Activated T-helper 1 cell treated with anti-CD3 and anti-CD28 coated beads, Interleukin-12 subunit alpha, Interleukin-12 subunit beta, Interleukin-2, Interleukin-4 antibody, amounts not matched to agents 30 ng/mL and 10 ng/mL and 1 ng/mL, durations not matched to agents 14 hours and 24 hours and 36 hours (primary cell): Measurements from ENCODE around the gene TNFRSF18. TPM values are rescaled to one million over a fixed set of nuclear protein-coding genes. Genes with fewer than 3 reads are reported as not detected.
A peak's percentile ranks its signal among the peaks of the same experiment; 100 is the strongest.
"Not testable (repeated sequence)": the region's sequence is repeated elsewhere in the genome, so short reads cannot be mapped to it uniquely, and the experiment has no call there.

Experiments
- DNase-seq: peaks from one replicate; pipeline ENCODE4 v3.0.0; 2021; ENCODE audit warnings: low spot score
- H3K27ac Mint-ChIP-seq: one replicate; pipeline ENCODE4 v1.8.0; 2021; ENCODE audit warnings: mild to moderate bottlenecking, mixed read lengths
- H3K27me3 Mint-ChIP-seq: one replicate; pipeline ENCODE4 v1.8.0; 2022; ENCODE audit warnings: mild to moderate bottlenecking, moderate library complexity, mixed read lengths; ENCODE audit not compliant: insufficient read depth
- H3K36me3 Mint-ChIP-seq: one replicate; pipeline ENCODE4 v1.8.0; 2021; ENCODE audit warnings: low read depth, mixed read lengths
- H3K4me1 Mint-ChIP-seq: one replicate; pipeline ENCODE4 v1.8.0; 2021; ENCODE audit warnings: low read depth, mixed read lengths
- H3K4me3 Mint-ChIP-seq: one replicate; pipeline ENCODE4 v1.8.0; 2021; ENCODE audit warnings: mild to moderate bottlenecking, moderate library complexity, mixed read lengths
- H3K9me3 Mint-ChIP-seq: one replicate; pipeline ENCODE4 v1.8.0; 2021; ENCODE audit warnings: mixed read lengths
- intact Hi-C: fragments of 100-400 bp; cut with micrococcal nuclease; formaldehyde crosslinking; loops from one replicate; pipeline ENCODE4 v1.15.1; 2024
- total RNA-seq: library from RNA; stranded (reverse); gene quantifications from 2 replicates; pipeline ENCODE4 v1.2.3, GENCODE V29; 2022

TNFRSF18 gene
- total RNA-seq, 1 donor from 2014 or later = 356 TPM

GRCh38 chr1:1176931-1177330 is 29.5 kb downstream of the TNFRSF18 start:
- Mint-ChIP-seq H3K36me3 (no peaks in the 10 kb centered on the region), H3K9me3 (no peaks in the 10 kb centered on the region), H3K27me3 (peaks cover 7% of the 10 kb centered on the region), H3K4me1 (peaks cover 5% of the 10 kb centered on the region), H3K4me3 (no peak overlapping the region), H3K27ac (no peak overlapping the region)
- intact Hi-C loops = no loop called here
- no peak for DNase-seq

- H3K9me3 Mint-ChIP-seq, intact Hi-C loops, H3K36me3 Mint-ChIP-seq, H3K4me3 Mint-ChIP-seq, H3K27ac Mint-ChIP-seq, DNase-seq, H3K27me3 Mint-ChIP-seq, H3K4me1 Mint-ChIP-seq: not testable (repeated sequence)
These were observed 30.2 kb downstream of the TNFRSF18 start for GRCh38 chr1:1176063-1176761.

- intact Hi-C loops = no loop called here
- Mint-ChIP-seq H3K9me3 (no peaks in the 10 kb centered on the region), H3K27me3 (peaks cover 5% of the 10 kb centered on the region), H3K4me3 (no peak overlapping the region), H3K4me1 (peaks cover 6% of the 10 kb centered on the region), H3K36me3 (no peaks in the 10 kb centered on the region), H3K27ac (no peak overlapping the region)
- no peak for DNase-seq
These were observed 30.9 kb downstream of the TNFRSF18 start for GRCh38 chr1:1175221-1176062.

- Mint-ChIP-seq H3K36me3 (no peaks in the 10 kb centered on the region), H3K4me1 (peaks cover 12% of the 10 kb centered on the region), H3K9me3 (no peaks in the 10 kb centered on the region), H3K27ac (no peak within 1 kb of the TSS), H3K27me3 (peaks cover 10% of the 10 kb centered on the region), H3K4me3 (peak within 1 kb of the TSS; percentile 39)
- peak; percentile 66 for DNase-seq
- intact Hi-C loops = no loop called here
These were observed 32.5 kb downstream of the TNFRSF18 start, which contains the start of gene TTLL10 for GRCh38 chr1:1173793-1174415. TSS of gene TTLL10 (plus strand) at chr1:1173880. CDS start at chr1:1179216, 5,336 bp downstream.

GRCh38 chr1:1173061-1173792 is 33.2 kb downstream of the TNFRSF18 start:
- DNase-seq = no peak
- H3K9me3 Mint-ChIP-seq = no peaks in the 10 kb centered on the region
- H3K36me3 Mint-ChIP-seq = no peaks in the 10 kb centered on the region
- peak overlapping the region; percentile 39 for H3K4me3 Mint-ChIP-seq
- peaks cover 12% of the 10 kb centered on the region for H3K4me1 Mint-ChIP-seq
- intact Hi-C loops = no loop called here
- peaks cover 10% of the 10 kb centered on the region for H3K27me3 Mint-ChIP-seq
- H3K27ac Mint-ChIP-seq = no peak overlapping the region

- intact Hi-C loops = no loop called here
- H3K27ac Mint-ChIP-seq = no peak overlapping the region
- peaks cover 10% of the 10 kb centered on the region for H3K27me3 Mint-ChIP-seq
- peaks cover 12% of the 10 kb centered on the region for H3K4me1 Mint-ChIP-seq
- H3K4me3 Mint-ChIP-seq = no peak overlapping the region
- no peaks in the 10 kb centered on the region for H3K9me3 Mint-ChIP-seq
- H3K36me3 Mint-ChIP-seq = no peaks in the 10 kb centered on the region
- no peak for DNase-seq
These were observed 34.6 kb downstream of the TNFRSF18 start for GRCh38 chr1:1171546-1172340.

GRCh38 chr1:1171161-1171545 is 35.2 kb downstream of the TNFRSF18 start:
- Mint-ChIP-seq H3K4me3 (no peak overlapping the region), H3K27ac (no peak overlapping the region), H3K27me3 (peaks cover 10% of the 10 kb centered on the region), H3K9me3 (no peaks in the 10 kb centered on the region), H3K4me1 (peaks cover 12% of the 10 kb centered on the region), H3K36me3 (no peaks in the 10 kb centered on the region)
- intact Hi-C loops = no loop called here
- DNase-seq = no peak

- peak overlapping the region; percentile 61 for H3K27ac Mint-ChIP-seq
- H3K4me1 Mint-ChIP-seq = peaks cover 12% of the 10 kb centered on the region
- peaks cover 10% of the 10 kb centered on the region for H3K27me3 Mint-ChIP-seq
- no peak overlapping the region for H3K4me3 Mint-ChIP-seq
- no peak for DNase-seq
- H3K36me3 Mint-ChIP-seq = no peaks in the 10 kb centered on the region
- intact Hi-C loops = no loop called here
- H3K9me3 Mint-ChIP-seq = no peaks in the 10 kb centered on the region
These were observed 35.9 kb downstream of the TNFRSF18 start for GRCh38 chr1:1170215-1171091.

GRCh38 chr1:1169429-1170214 is 36.8 kb downstream of the TNFRSF18 start:
- peaks cover 12% of the 10 kb centered on the region for H3K4me1 Mint-ChIP-seq
- H3K27me3 Mint-ChIP-seq = peaks cover 8% of the 10 kb centered on the region
- H3K9me3 Mint-ChIP-seq = no peaks in the 10 kb centered on the region
- no peak for DNase-seq
- H3K27ac Mint-ChIP-seq = no peak overlapping the region
- H3K4me3 Mint-ChIP-seq = no peak overlapping the region
- intact Hi-C loops = no loop called here
- no peaks in the 10 kb centered on the region for H3K36me3 Mint-ChIP-seq

GRCh38 chr1:1168451-1169411 is 37.7 kb downstream of the TNFRSF18 start:
- no peak for DNase-seq
- no peaks in the 10 kb centered on the region for H3K9me3 Mint-ChIP-seq
- intact Hi-C loops = no loop called here
- peaks cover 8% of the 10 kb centered on the region for H3K27me3 Mint-ChIP-seq
- no peaks in the 10 kb centered on the region for H3K36me3 Mint-ChIP-seq
- H3K4me1 Mint-ChIP-seq = peaks cover 12% of the 10 kb centered on the region
- H3K27ac Mint-ChIP-seq = no peak overlapping the region
- no peak overlapping the region for H3K4me3 Mint-ChIP-seq
